Dendritic cell treated with granulocyte-macrophage colony-stimulating factor and Interleukin-4, amounts not matched to agents 40 ng/mL and 50 ng/mL, for 4 days (primary cell): Measurements from ENCODE around the gene NR2E1.

Experiments used
- H3K27ac Mint-ChIP-seq: one replicate; pipeline ENCODE4 v1.8.0; 2022; ENCODE audit warnings: mild to moderate bottlenecking, mixed read lengths
- H3K27me3 Mint-ChIP-seq: one replicate; pipeline ENCODE4 v1.8.0; 2022; ENCODE audit warnings: mild to moderate bottlenecking, mixed read lengths
- H3K36me3 Mint-ChIP-seq: one replicate; pipeline ENCODE4 v1.8.0; 2022; ENCODE audit warnings: low read depth, mixed read lengths
- H3K4me1 Mint-ChIP-seq: one replicate; pipeline ENCODE4 v1.8.0; 2022; ENCODE audit warnings: low read depth, mixed read lengths
- H3K4me3 Mint-ChIP-seq: one replicate; pipeline ENCODE4 v1.8.0; 2022; ENCODE audit warnings: mild to moderate bottlenecking, moderate library complexity, mixed read lengths
- H3K9me3 Mint-ChIP-seq: one replicate; pipeline ENCODE4 v1.8.0; 2022; ENCODE audit warnings: mixed read lengths
- intact Hi-C: fragments of 100-400 bp; cut with micrococcal nuclease; formaldehyde crosslinking; loops from one replicate; pipeline ENCODE4 v1.15.0; 2022

NR2E1 gene

GRCh38 chr6:108194503-108194902 is 28.7 kb downstream of the NR2E1 start:
- H3K27ac Mint-ChIP-seq = no peak overlapping the region
- H3K9me3 Mint-ChIP-seq = no peaks in the 10 kb centered on the region
- intact Hi-C loops = no loop called here
- no peaks in the 10 kb centered on the region for H3K36me3 Mint-ChIP-seq
- H3K4me1 Mint-ChIP-seq = no peaks in the 10 kb centered on the region
- H3K4me3 Mint-ChIP-seq = no peak overlapping the region
- H3K27me3 Mint-ChIP-seq = peaks cover 22% of the 10 kb centered on the region

- Mint-ChIP-seq H3K9me3 (no peaks in the 10 kb centered on the region), H3K4me1 (no peaks in the 10 kb centered on the region), H3K27ac (no peak overlapping the region), H3K36me3 (no peaks in the 10 kb centered on the region), H3K4me3 (no peak overlapping the region), H3K27me3 (peaks cover 15% of the 10 kb centered on the region)
- intact Hi-C loops = no loop called here
Measured at GRCh38 chr6:108195209-108195608, 29.4 kb downstream of the NR2E1 start.

- no peak overlapping the region for H3K27ac Mint-ChIP-seq
- peaks cover 6% of the 10 kb centered on the region for H3K27me3 Mint-ChIP-seq
- intact Hi-C loops = no loop called here
- H3K4me3 Mint-ChIP-seq = no peak overlapping the region
- H3K36me3 Mint-ChIP-seq = peaks cover 7% of the 10 kb centered on the region
- H3K9me3 Mint-ChIP-seq = no peaks in the 10 kb centered on the region
- H3K4me1 Mint-ChIP-seq = no peaks in the 10 kb centered on the region
Measured at GRCh38 chr6:108198761-108199498, 33.1 kb downstream of the NR2E1 start.

GRCh38 chr6:108200186-108200585 is 34.4 kb downstream of the NR2E1 start:
- Mint-ChIP-seq H3K4me3 (no peak overlapping the region), H3K27ac (no peak overlapping the region), H3K36me3 (peaks cover 11% of the 10 kb centered on the region), H3K27me3 (peaks cover 1% of the 10 kb centered on the region), H3K9me3 (no peaks in the 10 kb centered on the region), H3K4me1 (no peaks in the 10 kb centered on the region)
- intact Hi-C loops = loop anchor here (10.0 kb wide), 1 partner anchor 165 kb away; no protein-coding TSS in a partner anchor

- no peaks in the 10 kb centered on the region for H3K4me1 Mint-ChIP-seq
- peaks cover 12% of the 10 kb centered on the region for H3K36me3 Mint-ChIP-seq
- H3K27me3 Mint-ChIP-seq = no peaks in the 10 kb centered on the region
- H3K9me3 Mint-ChIP-seq = no peaks in the 10 kb centered on the region
- no peak overlapping the region for H3K27ac Mint-ChIP-seq
- H3K4me3 Mint-ChIP-seq = no peak overlapping the region
- intact Hi-C loops = loop anchor here (10.0 kb wide), 1 partner anchor 164 kb away; no protein-coding TSS in a partner anchor
Measured at GRCh38 chr6:108200631-108201030, 34.8 kb downstream of the NR2E1 start.

GRCh38 chr6:108203189-108204112 is 37.6 kb downstream of the NR2E1 start:
- H3K4me3 Mint-ChIP-seq = no peak overlapping the region
- H3K9me3 Mint-ChIP-seq = no peaks in the 10 kb centered on the region
- H3K4me1 Mint-ChIP-seq = no peaks in the 10 kb centered on the region
- no peak overlapping the region for H3K27ac Mint-ChIP-seq
- no peaks in the 10 kb centered on the region for H3K27me3 Mint-ChIP-seq
- H3K36me3 Mint-ChIP-seq = peaks cover 33% of the 10 kb centered on the region
- intact Hi-C loops = loop anchor here (10.0 kb wide), 1 partner anchor 161 kb away; no protein-coding TSS in a partner anchor

GRCh38 chr6:108207013-108207412 is 41.2 kb downstream of the NR2E1 start:
- Mint-ChIP-seq H3K4me1 (peaks cover 16% of the 10 kb centered on the region), H3K27ac (no peak overlapping the region)

GRCh38 chr6:108209738-108210137 is 43.9 kb downstream of the NR2E1 start:
- peaks cover 72% of the 10 kb centered on the region for H3K36me3 Mint-ChIP-seq
- intact Hi-C loops = loop anchor here (10.0 kb wide), 1 partner anchor 155 kb away; no protein-coding TSS in a partner anchor

More at GRCh38 chr6:108207013-108207412, 41.2 kb downstream of the NR2E1 start:
- Mint-ChIP-seq H3K9me3 (no peaks in the 10 kb centered on the region), H3K4me3 (no peak overlapping the region), H3K36me3 (peaks cover 69% of the 10 kb centered on the region), H3K27me3 (no peaks in the 10 kb centered on the region)
- intact Hi-C loops = loop anchor here (10.0 kb wide), 1 partner anchor 158 kb away; no protein-coding TSS in a partner anchor

GRCh38 chr6:108210556-108210955 is 44.7 kb downstream of the NR2E1 start:
- Mint-ChIP-seq H3K9me3 (no peaks in the 10 kb centered on the region), H3K27ac (no peak overlapping the region), H3K36me3 (peaks cover 75% of the 10 kb centered on the region), H3K27me3 (no peaks in the 10 kb centered on the region), H3K4me3 (no peak overlapping the region), H3K4me1 (peaks cover 16% of the 10 kb centered on the region)
- intact Hi-C loops = no loop called here

More at GRCh38 chr6:108209738-108210137, 43.9 kb downstream of the NR2E1 start:
- Mint-ChIP-seq H3K4me1 (peaks cover 16% of the 10 kb centered on the region), H3K9me3 (no peaks in the 10 kb centered on the region), H3K4me3 (no peak overlapping the region), H3K27me3 (no peaks in the 10 kb centered on the region), H3K27ac (no peak overlapping the region)

GRCh38 chr6:108211671-108212070 is 45.8 kb downstream of the NR2E1 start:
- Mint-ChIP-seq H3K4me3 (no peak overlapping the region), H3K27ac (no peak overlapping the region), H3K27me3 (no peaks in the 10 kb centered on the region), H3K9me3 (no peaks in the 10 kb centered on the region), H3K36me3 (peaks cover 81% of the 10 kb centered on the region), H3K4me1 (peaks cover 16% of the 10 kb centered on the region)
- intact Hi-C loops = no loop called here

- H3K36me3 Mint-ChIP-seq = peaks cover 45% of the 10 kb centered on the region
- H3K4me3 Mint-ChIP-seq = no peak overlapping the region
- no peaks in the 10 kb centered on the region for H3K27me3 Mint-ChIP-seq
- H3K9me3 Mint-ChIP-seq = no peaks in the 10 kb centered on the region
- peak overlapping the region; percentile 60 for H3K27ac Mint-ChIP-seq
- intact Hi-C loops = loop anchor here (5.0 kb wide), 1 partner anchor 35 kb away; no protein-coding TSS in a partner anchor
- peaks cover 25% of the 10 kb centered on the region for H3K4me1 Mint-ChIP-seq
Measured at GRCh38 chr6:108222064-108222463, 56.2 kb downstream of the NR2E1 start.

- intact Hi-C loops = loop anchor here (5.0 kb wide), 1 partner anchor 35 kb away; no protein-coding TSS in a partner anchor
- no peaks in the 10 kb centered on the region for H3K9me3 Mint-ChIP-seq
- H3K4me1 Mint-ChIP-seq = peaks cover 25% of the 10 kb centered on the region
- H3K36me3 Mint-ChIP-seq = peaks cover 45% of the 10 kb centered on the region
- no peaks in the 10 kb centered on the region for H3K27me3 Mint-ChIP-seq
- peak overlapping the region; percentile 60 for H3K27ac Mint-ChIP-seq
- H3K4me3 Mint-ChIP-seq = no peak overlapping the region
Measured at GRCh38 chr6:108222504-108222903, 56.7 kb downstream of the NR2E1 start.

GRCh38 chr6:108227290-108227689 is 61.5 kb downstream of the NR2E1 start:
- no peak overlapping the region for H3K4me3 Mint-ChIP-seq
- H3K27ac Mint-ChIP-seq = no peak overlapping the region
- peaks cover 20% of the 10 kb centered on the region for H3K4me1 Mint-ChIP-seq
- H3K36me3 Mint-ChIP-seq = peaks cover 22% of the 10 kb centered on the region
- intact Hi-C loops = no loop called here
- no peaks in the 10 kb centered on the region for H3K27me3 Mint-ChIP-seq
- H3K9me3 Mint-ChIP-seq = no peaks in the 10 kb centered on the region

- Mint-ChIP-seq H3K4me1 (peaks cover 9% of the 10 kb centered on the region), H3K9me3 (no peaks in the 10 kb centered on the region), H3K4me3 (no peak overlapping the region), H3K27me3 (no peaks in the 10 kb centered on the region), H3K27ac (no peak overlapping the region), H3K36me3 (peaks cover 19% of the 10 kb centered on the region)
- intact Hi-C loops = no loop called here
Measured at GRCh38 chr6:108228416-108228815, 62.6 kb downstream of the NR2E1 start.
